ENCODE results near the gene EFNA3.

Gene EFNA3

DNA sequence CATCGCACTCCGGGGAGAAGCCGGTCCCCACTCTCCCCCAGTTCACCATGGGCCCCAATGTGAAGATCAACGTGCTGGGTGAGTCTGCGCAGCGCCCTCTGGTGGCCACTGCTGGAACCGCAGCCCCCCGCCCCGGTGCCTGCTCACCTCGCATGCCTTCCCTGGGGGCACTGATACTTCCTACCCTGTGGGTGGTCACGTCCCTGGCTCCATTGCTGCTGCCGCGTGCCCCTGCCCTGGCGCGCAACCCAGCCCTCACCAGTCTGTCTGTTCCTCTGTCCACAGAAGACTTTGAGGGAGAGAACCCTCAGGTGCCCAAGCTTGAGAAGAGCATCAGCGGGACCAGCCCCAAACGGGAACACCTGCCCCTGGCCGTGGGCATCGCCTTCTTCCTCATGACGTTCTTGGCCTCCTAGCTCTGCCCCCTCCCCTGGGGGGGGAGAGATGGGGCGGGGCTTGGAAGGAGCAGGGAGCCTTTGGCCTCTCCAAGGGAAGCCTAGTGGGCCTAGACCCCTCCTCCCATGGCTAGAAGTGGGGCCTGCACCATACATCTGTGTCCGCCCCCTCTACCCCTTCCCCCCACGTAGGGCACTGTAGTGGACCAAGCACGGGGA, 7.6 kb downstream of the EFNA3 start:
- Histone ChIP-seq H3K9me3 (ENCODE audit: control insufficient read depth, insufficient read depth, low read length) (no peaks in the 10 kb centered on the region), H3K4me1 (ENCODE audit: control insufficient read depth, insufficient read depth, low read length) (peaks cover 16% of the 10 kb centered on the region), H3K36me3 (ENCODE audit: control insufficient read depth, insufficient read depth, low read length) (no peaks in the 10 kb centered on the region), H3K27ac (ENCODE audit: low read depth, low read length) (no peak overlapping the region), H3K4me3 (ENCODE audit: low read depth, low read length) (peak overlapping the region; percentile 89; the same call in 1 of the 2 replicates), H3K27me3 (ENCODE audit: control insufficient read depth, insufficient read depth, low read length) (peaks cover 33% of the 10 kb centered on the region), H3K9ac (ENCODE audit: low read depth, low read length) (no peak overlapping the region)

DNA sequence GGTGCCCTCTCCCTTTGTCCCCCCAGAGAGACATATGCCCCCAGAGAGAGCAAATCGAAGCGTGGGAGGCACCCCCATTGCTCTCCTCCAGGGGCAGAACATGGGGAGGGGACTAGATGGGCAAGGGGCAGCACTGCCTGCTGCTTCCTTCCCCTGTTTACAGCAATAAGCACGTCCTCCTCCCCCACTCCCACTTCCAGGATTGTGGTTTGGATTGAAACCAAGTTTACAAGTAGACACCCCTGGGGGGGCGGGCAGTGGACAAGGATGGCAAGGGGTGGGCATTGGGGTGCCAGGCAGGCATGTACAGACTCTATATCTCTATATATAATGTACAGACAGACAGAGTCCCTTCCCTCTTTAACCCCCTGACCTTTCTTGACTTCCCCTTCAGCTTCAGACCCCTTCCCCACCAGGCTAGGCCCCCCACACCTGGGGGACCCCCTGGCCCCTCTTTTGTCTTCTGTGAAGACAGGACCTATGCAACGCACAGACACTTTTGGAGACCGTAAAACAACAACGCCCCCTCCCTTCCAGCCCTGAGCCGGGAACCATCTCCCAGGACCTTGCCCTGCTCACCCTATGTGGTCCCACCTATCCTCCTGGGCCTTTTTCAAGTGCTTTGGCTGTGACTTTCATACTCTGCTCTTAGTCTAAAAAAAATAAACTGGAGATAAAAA, 8.4 kb downstream of the EFNA3 start:
- Histone ChIP-seq H3K36me3 (ENCODE audit: control insufficient read depth, insufficient read depth, low read length) (no peaks in the 10 kb centered on the region), H3K9me3 (ENCODE audit: control insufficient read depth, insufficient read depth, low read length) (no peaks in the 10 kb centered on the region), H3K9ac (ENCODE audit: low read depth, low read length) (no peak overlapping the region), H3K27me3 (ENCODE audit: control insufficient read depth, insufficient read depth, low read length) (peaks cover 30% of the 10 kb centered on the region), H3K4me3 (ENCODE audit: low read depth, low read length) (no peak overlapping the region), H3K4me1 (ENCODE audit: control insufficient read depth, insufficient read depth, low read length) (peaks cover 16% of the 10 kb centered on the region), H3K27ac (ENCODE audit: low read depth, low read length) (no peak overlapping the region)

DNA sequence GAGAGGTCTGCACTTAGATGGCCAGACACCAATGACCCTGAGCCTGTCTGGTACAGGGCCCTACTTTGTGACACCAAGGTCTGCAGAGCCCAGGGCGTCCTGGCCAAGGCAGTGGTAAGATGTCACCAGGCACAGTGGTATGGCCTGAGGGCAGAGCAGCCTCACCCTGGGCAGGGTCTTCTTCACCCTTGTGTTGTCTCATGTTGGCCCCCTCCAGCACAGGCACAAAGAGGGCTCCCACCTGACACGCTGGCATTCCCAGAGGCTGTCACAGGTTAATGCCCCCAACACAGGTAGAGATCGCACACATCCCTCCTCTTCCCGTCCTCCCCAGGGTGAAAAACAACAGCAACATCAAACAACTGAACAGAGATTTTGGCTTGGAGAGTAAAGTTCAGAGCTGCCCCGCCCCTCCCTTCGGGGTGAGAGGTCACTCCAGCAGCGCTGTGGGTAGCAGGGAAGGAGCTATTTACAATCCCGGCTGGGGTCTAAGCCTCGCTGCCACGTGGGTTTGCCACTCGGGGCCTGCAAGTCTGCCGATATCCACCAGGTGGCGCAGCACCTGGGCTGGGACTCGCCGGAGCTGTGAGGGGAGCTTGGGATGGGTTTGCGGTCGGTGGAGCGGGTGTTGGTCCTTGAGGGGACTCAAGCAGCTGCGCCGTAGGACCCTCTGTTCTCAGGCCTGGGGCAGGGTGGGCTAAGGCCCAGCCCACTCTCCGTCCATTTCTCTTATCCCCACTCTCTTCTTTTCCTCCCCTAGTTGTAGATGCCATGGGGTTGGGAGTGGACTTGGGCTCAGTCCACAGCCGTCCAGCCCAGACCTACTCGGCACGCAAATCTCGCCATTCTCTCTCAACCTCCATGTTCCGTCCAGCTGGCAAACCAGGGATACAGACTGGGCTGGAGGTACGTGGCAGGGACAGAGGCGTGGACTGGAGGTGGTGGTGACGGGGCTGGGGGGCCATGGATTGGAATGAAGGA, 12.7 kb downstream of the EFNA3 start:
- H3K9me3 ChIP-seq (ENCODE audit: control insufficient read depth, insufficient read depth, low read length): no peaks in the 10 kb centered on the region
- no peaks in the 10 kb centered on the region for H3K36me3 ChIP-seq (ENCODE audit: control insufficient read depth, insufficient read depth, low read length)
- peaks cover 17% of the 10 kb centered on the region for H3K4me1 ChIP-seq (ENCODE audit: control insufficient read depth, insufficient read depth, low read length)
- no peak overlapping the region for H3K4me3 ChIP-seq (ENCODE audit: low read depth, low read length)
- peaks cover 7% of the 10 kb centered on the region for H3K27me3 ChIP-seq (ENCODE audit: control insufficient read depth, insufficient read depth, low read length)
- H3K9ac ChIP-seq (ENCODE audit: low read depth, low read length): no peak overlapping the region
- no peak overlapping the region for H3K27ac ChIP-seq (ENCODE audit: low read depth, low read length)

DNA sequence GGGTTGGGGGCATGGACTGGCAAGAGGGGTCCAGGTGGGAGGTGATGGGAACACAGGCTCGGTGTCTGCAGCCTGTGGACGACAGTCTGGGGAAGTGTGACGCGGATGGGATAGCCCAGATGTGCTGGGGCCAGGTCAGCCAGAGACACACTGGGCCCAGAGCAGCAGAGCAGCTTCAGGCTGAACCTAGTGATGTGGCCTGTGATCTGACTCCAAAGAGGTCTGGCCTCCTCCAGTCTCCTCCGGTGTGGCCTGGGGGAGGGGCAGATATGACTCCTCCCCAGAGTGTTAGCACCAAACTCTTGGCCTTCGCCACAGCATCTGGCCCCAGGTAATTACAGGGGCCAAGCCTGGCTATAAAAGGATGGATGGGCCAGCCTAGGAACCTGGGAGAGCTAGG, 13.5 kb downstream of the EFNA3 start:
- no peaks in the 10 kb centered on the region for H3K9me3 ChIP-seq (ENCODE audit: control insufficient read depth, insufficient read depth, low read length)

DNA sequence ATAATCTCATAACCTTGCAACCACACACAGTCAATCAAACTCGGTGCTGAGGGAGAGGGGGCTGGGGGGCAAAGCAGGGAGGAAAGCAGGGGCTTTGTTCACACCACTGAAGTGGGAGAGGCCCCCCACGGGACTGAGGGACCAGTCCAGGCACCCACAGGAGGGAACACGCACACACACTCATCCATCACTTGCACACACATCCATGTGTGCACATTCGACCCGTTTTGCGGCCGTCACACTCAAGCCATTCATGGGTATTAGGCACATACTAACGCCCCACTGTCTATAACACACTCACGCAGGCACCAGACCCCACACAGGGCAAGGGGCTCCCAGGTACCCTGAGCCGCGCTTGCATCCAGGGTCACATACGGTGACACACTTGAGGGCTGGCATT, 14.0 kb downstream of the EFNA3 start:
- Histone ChIP-seq H3K4me3 (ENCODE audit: low read depth, low read length) (no peak overlapping the region), H3K27ac (ENCODE audit: low read depth, low read length) (no peak overlapping the region), H3K9me3 (ENCODE audit: control insufficient read depth, insufficient read depth, low read length) (no peaks in the 10 kb centered on the region), H3K9ac (ENCODE audit: low read depth, low read length) (no peak overlapping the region), H3K4me1 (ENCODE audit: control insufficient read depth, insufficient read depth, low read length) (peaks cover 17% of the 10 kb centered on the region), H3K36me3 (ENCODE audit: control insufficient read depth, insufficient read depth, low read length) (no peaks in the 10 kb centered on the region), H3K27me3 (ENCODE audit: control insufficient read depth, insufficient read depth, low read length) (peaks cover 7% of the 10 kb centered on the region)

More for the DNA sequence above, 13.5 kb downstream of the EFNA3 start:
- Histone ChIP-seq H3K36me3 (ENCODE audit: control insufficient read depth, insufficient read depth, low read length) (no peaks in the 10 kb centered on the region), H3K4me1 (ENCODE audit: control insufficient read depth, insufficient read depth, low read length) (peaks cover 17% of the 10 kb centered on the region), H3K9ac (ENCODE audit: low read depth, low read length) (no peak overlapping the region), H3K4me3 (ENCODE audit: low read depth, low read length) (no peak overlapping the region), H3K27me3 (ENCODE audit: control insufficient read depth, insufficient read depth, low read length) (peaks cover 7% of the 10 kb centered on the region), H3K27ac (ENCODE audit: low read depth, low read length) (no peak overlapping the region)

DNA sequence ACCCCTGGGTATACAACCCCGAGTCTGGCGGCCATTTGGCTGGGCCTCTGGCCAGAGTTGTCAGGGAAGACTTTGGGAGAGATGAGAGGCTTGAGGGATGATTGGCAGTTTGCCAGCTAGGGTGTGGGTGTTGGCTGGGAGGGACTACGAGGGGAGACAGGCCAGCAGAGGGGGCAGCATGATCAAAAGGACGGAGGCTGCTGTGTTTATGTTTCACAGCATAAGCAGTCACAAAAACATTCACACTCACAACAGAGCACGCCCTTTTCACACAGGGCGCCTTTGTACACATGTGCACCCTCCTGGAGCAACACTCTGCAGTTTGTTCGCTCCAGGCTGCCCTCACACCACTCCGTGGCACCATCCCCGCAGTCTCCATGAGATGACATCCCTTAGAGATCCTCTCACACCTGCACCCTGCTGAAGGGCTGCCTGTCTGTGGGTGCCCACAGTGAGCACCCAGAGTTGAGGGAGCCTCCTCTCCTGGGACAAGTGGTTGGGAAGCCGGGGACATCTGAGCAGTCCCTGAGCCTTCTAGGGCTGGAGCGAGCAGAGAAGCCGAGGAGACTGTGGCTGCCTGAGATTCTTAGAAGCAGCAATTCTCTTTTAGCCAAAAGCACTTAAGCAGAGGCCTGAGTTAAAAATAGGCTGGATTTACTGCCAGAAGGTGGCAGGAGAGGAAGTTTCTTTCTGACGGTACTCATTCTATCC, 15.4 kb downstream of the EFNA3 start:
- Histone ChIP-seq H3K4me1 (ENCODE audit: control insufficient read depth, insufficient read depth, low read length) (peaks cover 17% of the 10 kb centered on the region), H3K27me3 (ENCODE audit: control insufficient read depth, insufficient read depth, low read length) (peaks cover 7% of the 10 kb centered on the region), H3K9me3 (ENCODE audit: control insufficient read depth, insufficient read depth, low read length) (no peaks in the 10 kb centered on the region), H3K27ac (ENCODE audit: low read depth, low read length) (peak overlapping the region; percentile 47), H3K4me3 (ENCODE audit: low read depth, low read length) (no peak overlapping the region), H3K9ac (ENCODE audit: low read depth, low read length) (no peak overlapping the region), H3K36me3 (ENCODE audit: control insufficient read depth, insufficient read depth, low read length) (no peaks in the 10 kb centered on the region)

DNA sequence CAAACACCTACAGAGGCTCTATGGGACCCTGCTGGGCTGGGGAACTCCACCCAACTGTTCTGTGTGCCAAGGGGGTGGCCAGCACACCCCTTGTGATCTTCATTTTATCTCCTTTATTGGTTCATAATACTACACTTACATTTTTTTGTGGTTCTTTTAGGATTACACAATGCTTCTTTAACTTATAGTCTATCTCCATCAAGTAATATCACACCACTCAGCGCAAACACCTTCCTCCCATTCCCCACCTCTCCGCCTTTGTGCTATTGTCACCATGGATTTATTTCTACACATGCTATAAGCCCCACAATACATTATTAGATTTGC, 15.9 kb downstream of the EFNA3 start:
- H3K9me3 ChIP-seq (ENCODE audit: control insufficient read depth, insufficient read depth, low read length): no peaks in the 10 kb centered on the region
- no peaks in the 10 kb centered on the region for H3K36me3 ChIP-seq (ENCODE audit: control insufficient read depth, insufficient read depth, low read length)
- H3K27me3 ChIP-seq (ENCODE audit: control insufficient read depth, insufficient read depth, low read length): peaks cover 7% of the 10 kb centered on the region
- H3K4me3 ChIP-seq (ENCODE audit: low read depth, low read length): no peak overlapping the region
- no peak overlapping the region for H3K9ac ChIP-seq (ENCODE audit: low read depth, low read length)
- H3K27ac ChIP-seq (ENCODE audit: low read depth, low read length): peak overlapping the region; percentile 47
- peaks cover 17% of the 10 kb centered on the region for H3K4me1 ChIP-seq (ENCODE audit: control insufficient read depth, insufficient read depth, low read length)

DNA sequence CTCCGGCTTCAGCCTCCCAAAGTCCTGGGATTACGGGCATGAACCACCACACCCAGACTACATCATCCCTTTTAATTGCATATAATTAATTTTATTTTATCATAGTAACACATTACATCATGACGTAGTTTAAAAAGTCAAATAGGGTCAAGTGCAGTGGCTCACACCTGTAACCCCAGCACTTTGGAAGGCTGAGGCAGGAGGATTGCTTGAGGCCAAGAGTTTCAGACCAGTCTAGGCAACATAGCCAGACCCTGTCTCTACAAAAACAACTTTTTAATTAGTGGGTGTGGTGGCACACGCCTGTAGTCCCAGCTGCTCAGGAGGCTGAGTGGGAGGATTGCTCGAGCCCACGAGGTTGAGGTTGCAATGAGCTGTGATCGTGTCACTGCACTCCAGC, 20.7 kb downstream of the EFNA3 start:
- Histone ChIP-seq H3K4me1 (ENCODE audit: control insufficient read depth, insufficient read depth, low read length) (peaks cover 3% of the 10 kb centered on the region), H3K4me3 (ENCODE audit: low read depth, low read length) (no peak overlapping the region), H3K36me3 (ENCODE audit: control insufficient read depth, insufficient read depth, low read length) (no peaks in the 10 kb centered on the region), H3K9me3 (ENCODE audit: control insufficient read depth, insufficient read depth, low read length) (no peaks in the 10 kb centered on the region), H3K27me3 (ENCODE audit: control insufficient read depth, insufficient read depth, low read length) (no peaks in the 10 kb centered on the region), H3K27ac (ENCODE audit: low read depth, low read length) (no peak overlapping the region), H3K9ac (ENCODE audit: low read depth, low read length) (no peak overlapping the region)

DNA sequence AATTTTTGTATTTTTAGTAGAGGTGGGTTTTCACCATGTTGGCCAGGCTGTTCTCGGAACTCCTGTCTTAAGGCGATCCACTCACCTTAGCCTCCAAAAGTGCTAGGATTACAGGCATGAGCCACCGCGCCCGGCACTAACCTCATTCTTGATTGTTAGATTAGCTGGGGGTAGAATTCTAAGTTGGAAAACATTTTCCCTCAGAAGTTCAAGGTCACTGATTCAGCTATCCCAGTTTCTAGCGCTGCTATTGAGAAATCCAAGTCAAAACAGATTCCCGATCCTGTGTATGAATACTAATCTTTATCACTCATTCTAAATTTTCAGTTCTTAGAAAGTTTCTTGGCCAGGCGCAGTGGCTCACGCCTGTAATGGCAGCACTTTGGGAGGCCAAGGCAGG, 24.7 kb downstream of the EFNA3 start:
- Histone ChIP-seq H3K36me3 (ENCODE audit: control insufficient read depth, insufficient read depth, low read length) (no peaks in the 10 kb centered on the region), H3K9ac (ENCODE audit: low read depth, low read length) (no peak overlapping the region), H3K9me3 (ENCODE audit: control insufficient read depth, insufficient read depth, low read length) (no peaks in the 10 kb centered on the region), H3K27ac (ENCODE audit: low read depth, low read length) (no peak overlapping the region), H3K27me3 (ENCODE audit: control insufficient read depth, insufficient read depth, low read length) (no peaks in the 10 kb centered on the region), H3K4me1 (ENCODE audit: control insufficient read depth, insufficient read depth, low read length) (no peaks in the 10 kb centered on the region), H3K4me3 (ENCODE audit: low read depth, low read length) (no peak overlapping the region)

DNA sequence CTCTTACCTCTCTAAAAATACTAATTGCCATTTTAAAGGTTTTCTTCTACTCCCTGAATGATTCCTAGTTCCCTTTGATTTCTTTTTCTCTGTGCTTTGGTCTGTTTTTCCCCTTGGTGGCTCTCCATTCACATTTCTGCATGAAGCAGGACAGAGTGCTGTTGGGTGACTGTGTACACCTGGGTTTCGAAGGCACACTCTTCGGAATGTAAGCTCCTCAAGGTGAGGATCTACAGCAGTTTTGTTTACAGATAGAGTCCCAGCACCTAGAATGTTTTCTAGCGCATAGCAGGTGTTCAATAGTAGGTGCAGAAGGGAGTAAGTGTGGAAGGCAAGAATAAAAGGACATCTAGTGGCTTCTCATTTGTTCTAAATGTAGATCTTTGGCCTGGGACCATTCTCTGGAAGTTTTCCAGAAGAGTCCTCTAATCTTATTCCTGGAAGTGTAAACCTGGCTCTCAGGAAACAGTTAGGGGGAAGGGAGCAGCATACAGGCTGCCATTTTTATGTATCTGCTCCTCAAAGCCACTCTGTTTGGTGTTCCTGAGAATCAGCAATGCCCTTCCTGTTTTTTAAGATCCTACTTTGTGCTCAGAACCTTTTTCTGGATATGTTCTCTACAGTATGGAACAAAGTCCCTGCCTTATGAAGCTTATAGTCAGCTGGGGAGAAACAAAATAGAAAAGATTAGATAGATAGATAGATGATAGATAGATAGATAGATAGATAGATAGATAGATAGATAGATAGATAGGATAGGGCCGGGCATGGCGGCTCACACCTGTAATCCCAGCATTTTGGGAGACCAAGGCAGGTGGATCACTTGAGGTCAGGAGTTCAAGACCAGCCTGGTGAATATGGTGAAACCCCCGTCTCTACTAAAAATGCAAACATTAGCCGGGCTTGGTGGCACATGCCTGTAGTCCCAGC, 26.2 kb downstream of the EFNA3 start:
- Histone ChIP-seq H3K9me3 (ENCODE audit: control insufficient read depth, insufficient read depth, low read length) (no peaks in the 10 kb centered on the region), H3K27me3 (ENCODE audit: control insufficient read depth, insufficient read depth, low read length) (no peaks in the 10 kb centered on the region), H3K4me3 (ENCODE audit: low read depth, low read length) (no peak overlapping the region), H3K36me3 (ENCODE audit: control insufficient read depth, insufficient read depth, low read length) (no peaks in the 10 kb centered on the region), H3K9ac (ENCODE audit: low read depth, low read length) (no peak overlapping the region), H3K4me1 (ENCODE audit: control insufficient read depth, insufficient read depth, low read length) (no peaks in the 10 kb centered on the region), H3K27ac (ENCODE audit: low read depth, low read length) (no peak overlapping the region)

Measured in HUES48 (cell line).